ENCODE measurements around the gene TJP3.

TJP3 gene

DNA sequence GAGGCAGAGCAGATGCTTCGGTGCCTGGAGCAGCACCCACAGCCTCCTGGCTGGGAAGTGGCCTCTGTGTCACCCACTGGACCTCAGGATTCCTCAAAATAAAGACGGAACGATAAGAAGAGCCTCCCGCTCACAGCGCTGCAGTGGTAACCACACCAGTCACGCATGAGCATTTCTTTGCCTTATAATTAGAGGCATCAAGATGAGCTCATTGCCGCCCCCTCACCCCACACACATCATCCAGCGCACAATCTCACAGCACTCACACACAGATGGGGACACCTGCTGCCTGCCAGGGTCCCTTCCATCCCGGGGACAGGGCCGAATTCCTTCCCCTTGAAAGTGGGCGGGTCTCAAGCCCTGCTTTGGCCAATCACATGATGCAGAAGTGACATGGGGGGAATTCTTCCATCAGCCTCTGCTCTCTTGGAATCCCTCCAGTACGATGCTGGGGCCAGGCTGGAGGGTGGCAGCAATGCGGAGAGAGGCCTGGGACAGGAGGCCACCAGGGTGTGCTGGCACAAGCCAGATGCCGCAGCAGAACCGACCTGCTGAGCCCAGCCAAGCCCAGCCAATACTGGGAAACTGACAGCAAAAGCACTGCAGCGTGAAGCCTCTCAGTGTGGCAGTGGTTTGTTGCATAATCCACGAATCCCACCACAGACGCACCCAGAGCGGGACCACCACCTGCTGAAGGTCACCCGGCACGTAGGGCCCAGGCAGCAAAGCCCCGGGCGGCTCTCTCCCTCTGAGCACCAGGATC lies 23.9 kb upstream of the TJP3 start:
- 74 to 85% methylated on average over 18 to 19 of the region's 23 CpGs for WGBS, 2 experiments (ENCODE audit: insufficient coverage in 2 of 2)
- peaks cover 15% of the 10 kb centered on the region for H3K9me3 ChIP-seq (ENCODE audit: control insufficient read depth, low read length)
- peaks cover 20% of the 10 kb centered on the region for H3K36me3 ChIP-seq (ENCODE audit: control insufficient read depth, insufficient read depth, low read length)
- no peak overlapping the region for H3K4me3 ChIP-seq (ENCODE audit: extremely low read depth, insufficient read depth, low read length, poor library complexity, severe bottlenecking)
- H3K4me1 ChIP-seq (ENCODE audit: control insufficient read depth, insufficient read depth, low read length, poor library complexity, severe bottlenecking) = peaks cover 20% of the 10 kb centered on the region
- H3K27ac ChIP-seq (ENCODE audit: low read depth, low read length, severe bottlenecking) = peak overlapping the region; percentile 62

DNA sequence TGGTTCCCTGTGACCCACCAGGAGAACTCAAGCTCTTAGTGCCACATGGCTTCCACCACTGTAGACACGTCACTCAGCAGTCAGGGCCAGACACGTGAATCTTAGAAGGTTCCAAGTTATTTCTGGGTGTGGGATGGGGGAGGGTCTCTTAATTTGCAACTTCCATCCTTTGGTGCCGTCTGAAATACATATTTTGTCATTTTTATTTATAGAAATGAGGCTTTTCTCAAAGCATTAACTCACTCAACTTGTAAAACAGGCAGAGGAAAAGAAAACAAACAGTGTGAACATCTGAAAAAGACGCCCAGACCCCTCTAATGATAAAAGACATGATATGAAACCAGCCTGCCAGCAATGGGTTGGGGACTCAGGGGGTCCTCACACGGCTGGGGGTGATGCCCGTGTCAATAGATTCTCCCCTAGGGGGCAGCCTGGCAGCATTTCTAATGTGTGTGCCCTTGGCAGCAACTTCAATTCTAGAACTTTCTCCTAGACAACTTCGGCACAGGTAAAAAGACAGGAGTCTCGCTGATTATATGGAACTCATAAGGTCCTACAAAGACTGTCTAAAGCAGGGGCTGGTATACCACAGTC lies 23.3 kb upstream of the TJP3 start:
- 89 to 95% methylated on average over 4 to 5 of the region's 8 CpGs for WGBS, 2 experiments (ENCODE audit: insufficient coverage in 2 of 2)
- Histone ChIP-seq H3K36me3 (ENCODE audit: control insufficient read depth, insufficient read depth, low read length) (peaks cover 22% of the 10 kb centered on the region), H3K9me3 (ENCODE audit: control insufficient read depth, low read length) (peaks cover 15% of the 10 kb centered on the region), H3K27ac (ENCODE audit: low read depth, low read length, severe bottlenecking) (no peak overlapping the region), H3K4me1 (ENCODE audit: control insufficient read depth, insufficient read depth, low read length, poor library complexity, severe bottlenecking) (peaks cover 20% of the 10 kb centered on the region), H3K4me3 (ENCODE audit: extremely low read depth, insufficient read depth, low read length, poor library complexity, severe bottlenecking) (no peak overlapping the region)

- Histone ChIP-seq H3K36me3 (ENCODE audit: control insufficient read depth, insufficient read depth, low read length) (peaks cover 38% of the 10 kb centered on the region), H3K4me1 (ENCODE audit: control insufficient read depth, insufficient read depth, low read length, poor library complexity, severe bottlenecking) (peaks cover 17% of the 10 kb centered on the region), H3K27ac (ENCODE audit: low read depth, low read length, severe bottlenecking) (no peak overlapping the region), H3K9me3 (ENCODE audit: control insufficient read depth, low read length) (peaks cover 15% of the 10 kb centered on the region), H3K4me3 (ENCODE audit: extremely low read depth, insufficient read depth, low read length, poor library complexity, severe bottlenecking) (no peak overlapping the region)
- 89 to 90% methylated on average over 5 to 8 of the region's 12 CpGs for WGBS, 2 experiments (ENCODE audit: insufficient coverage in 2 of 2)
These were observed 20.8 kb upstream of the TJP3 start for GRCh38 chr19:3687393-3687773.

DNA sequence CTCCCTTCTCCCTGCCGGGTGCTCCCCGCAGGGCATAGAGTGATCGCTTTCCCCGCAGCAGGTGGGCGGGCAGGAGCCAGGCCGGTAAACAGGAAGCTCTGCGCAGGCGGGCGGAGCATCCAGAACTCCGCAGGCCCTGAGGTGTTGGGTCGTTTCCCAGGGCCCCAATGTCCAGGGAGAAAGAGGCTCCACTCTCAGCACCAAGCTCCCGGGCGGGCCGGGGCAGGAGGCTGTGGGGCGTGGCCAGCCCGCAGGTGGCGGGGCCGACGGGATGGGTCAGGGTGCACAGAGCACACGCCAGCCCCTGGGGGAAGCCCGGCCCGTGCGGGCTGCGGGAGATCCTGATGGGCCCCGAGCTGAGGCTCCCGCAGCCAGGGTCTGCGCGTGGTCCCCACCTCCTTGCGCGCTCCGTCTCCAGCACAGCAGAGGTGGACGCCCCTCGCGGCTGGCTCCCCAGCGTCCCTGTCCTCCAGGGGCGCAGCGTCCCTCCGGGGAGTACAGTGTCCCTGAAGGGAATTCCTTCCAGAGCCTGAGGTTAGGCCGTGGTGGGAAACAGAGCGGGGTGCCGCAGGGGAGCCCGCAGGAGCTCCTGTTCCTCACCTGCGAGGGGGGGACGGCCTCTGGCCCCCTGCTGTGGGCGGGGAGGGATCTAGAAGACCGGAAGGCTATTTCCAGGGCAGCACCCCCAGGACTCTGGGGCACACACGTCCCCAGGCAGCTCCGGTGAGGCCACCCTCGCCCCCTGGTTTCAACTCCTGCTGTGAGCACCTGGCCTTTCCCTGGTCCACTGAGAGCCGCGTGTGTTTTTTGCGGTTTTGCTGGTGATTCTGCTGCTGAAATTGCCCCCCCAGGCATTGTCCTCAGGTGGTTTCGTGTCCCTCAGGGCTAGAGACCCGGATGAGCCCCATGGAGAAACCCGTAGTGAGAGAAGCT lies 20.1 kb upstream of the TJP3 start:
- H3K4me3 ChIP-seq (ENCODE audit: extremely low read depth, insufficient read depth, low read length, poor library complexity, severe bottlenecking) = no peak overlapping the region
- peaks cover 41% of the 10 kb centered on the region for H3K36me3 ChIP-seq (ENCODE audit: control insufficient read depth, insufficient read depth, low read length)
- H3K27ac ChIP-seq (ENCODE audit: low read depth, low read length, severe bottlenecking) = no peak overlapping the region
- H3K4me1 ChIP-seq (ENCODE audit: control insufficient read depth, insufficient read depth, low read length, poor library complexity, severe bottlenecking) = peaks cover 14% of the 10 kb centered on the region
- H3K9me3 ChIP-seq (ENCODE audit: control insufficient read depth, low read length) = peaks cover 15% of the 10 kb centered on the region
- 54% methylated on average over 45 to 51 of the region's 55 CpGs for WGBS, 2 experiments (ENCODE audit: insufficient coverage in 2 of 2)

DNA sequence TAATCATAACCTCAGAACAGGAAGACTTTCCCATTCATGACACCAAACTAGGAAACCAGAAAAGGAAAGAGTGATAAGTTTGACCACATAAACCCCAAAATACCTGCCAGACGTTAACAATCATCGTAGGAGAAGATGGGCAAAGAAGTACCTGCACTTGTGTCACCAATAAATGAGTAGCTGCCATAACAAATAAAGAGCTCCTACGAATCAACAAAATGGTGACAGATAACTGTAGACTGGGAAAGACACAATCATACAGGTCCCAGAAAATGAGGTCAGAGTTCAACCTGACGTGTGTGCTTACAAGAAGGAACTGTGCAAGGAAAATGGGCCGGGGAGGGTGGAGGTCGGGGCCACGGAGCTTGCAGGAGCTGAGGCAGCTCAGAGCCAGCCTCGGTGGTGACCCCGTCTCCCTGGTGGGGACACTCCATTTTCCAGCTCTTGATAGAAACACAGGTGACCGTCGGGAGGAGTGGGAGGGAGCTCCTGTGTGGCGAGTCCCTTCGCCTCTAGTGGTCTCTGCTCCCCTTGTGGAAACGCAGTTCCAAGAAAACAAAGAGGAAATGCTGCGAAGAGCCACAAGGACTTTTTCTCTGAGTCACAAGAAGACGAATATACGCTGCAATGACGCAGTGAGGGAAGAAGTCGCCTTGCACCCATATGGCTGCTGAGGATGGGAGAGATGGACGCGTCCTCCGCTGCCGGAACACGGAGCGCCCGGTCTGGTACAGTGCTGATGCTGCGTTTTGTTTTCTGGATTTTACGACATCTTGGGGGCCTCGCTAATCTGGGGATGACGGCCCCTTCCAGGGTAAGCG lies 17.4 kb upstream of the TJP3 start:
- 96 to 97% methylated on average over 29 of the region's 31 CpGs for WGBS, 2 experiments (ENCODE audit: insufficient coverage in 2 of 2)
- H3K36me3 ChIP-seq (ENCODE audit: control insufficient read depth, insufficient read depth, low read length) = peaks cover 33% of the 10 kb centered on the region
- no peak overlapping the region for H3K4me3 ChIP-seq (ENCODE audit: extremely low read depth, insufficient read depth, low read length, poor library complexity, severe bottlenecking)
- H3K4me1 ChIP-seq (ENCODE audit: control insufficient read depth, insufficient read depth, low read length, poor library complexity, severe bottlenecking) = peaks cover 9% of the 10 kb centered on the region
- H3K9me3 ChIP-seq (ENCODE audit: control insufficient read depth, low read length) = peaks cover 2% of the 10 kb centered on the region
- H3K27ac ChIP-seq (ENCODE audit: low read depth, low read length, severe bottlenecking) = no peak overlapping the region

- Histone ChIP-seq H3K36me3 (ENCODE audit: control insufficient read depth, insufficient read depth, low read length) (peaks cover 32% of the 10 kb centered on the region), H3K4me3 (ENCODE audit: extremely low read depth, insufficient read depth, low read length, poor library complexity, severe bottlenecking) (no peak overlapping the region), H3K27ac (ENCODE audit: low read depth, low read length, severe bottlenecking) (no peak overlapping the region), H3K4me1 (ENCODE audit: control insufficient read depth, insufficient read depth, low read length, poor library complexity, severe bottlenecking) (peaks cover 9% of the 10 kb centered on the region), H3K9me3 (ENCODE audit: control insufficient read depth, low read length) (no peaks in the 10 kb centered on the region)
- WGBS, 2 experiments (ENCODE audit: insufficient coverage in 2 of 2) = 92 to 94% methylated on average over 12 to 16 of the region's 16 CpGs
These were observed 16.8 kb upstream of the TJP3 start for GRCh38 chr19:3691372-3691716.

- 94 to 96% methylated on average over 14 to 18 of the region's 18 CpGs for WGBS, 2 experiments (ENCODE audit: insufficient coverage in 2 of 2)
- peaks cover 32% of the 10 kb centered on the region for H3K36me3 ChIP-seq (ENCODE audit: control insufficient read depth, insufficient read depth, low read length)
- H3K4me1 ChIP-seq (ENCODE audit: control insufficient read depth, insufficient read depth, low read length, poor library complexity, severe bottlenecking) = peaks cover 9% of the 10 kb centered on the region
- H3K4me3 ChIP-seq (ENCODE audit: extremely low read depth, insufficient read depth, low read length, poor library complexity, severe bottlenecking) = no peak overlapping the region
- no peaks in the 10 kb centered on the region for H3K9me3 ChIP-seq (ENCODE audit: control insufficient read depth, low read length)
- H3K27ac ChIP-seq (ENCODE audit: low read depth, low read length, severe bottlenecking) = no peak overlapping the region
These were observed 16.5 kb upstream of the TJP3 start for GRCh38 chr19:3691726-3692125.

GRCh38 chr19:3692141-3693024 lies 15.8 kb upstream of the TJP3 start:
- Histone ChIP-seq H3K4me3 (ENCODE audit: extremely low read depth, insufficient read depth, low read length, poor library complexity, severe bottlenecking) (no peak overlapping the region), H3K36me3 (ENCODE audit: control insufficient read depth, insufficient read depth, low read length) (peaks cover 36% of the 10 kb centered on the region), H3K27ac (ENCODE audit: low read depth, low read length, severe bottlenecking) (no peak overlapping the region), H3K9me3 (ENCODE audit: control insufficient read depth, low read length) (no peaks in the 10 kb centered on the region), H3K4me1 (ENCODE audit: control insufficient read depth, insufficient read depth, low read length, poor library complexity, severe bottlenecking) (peaks cover 9% of the 10 kb centered on the region)
- 93 to 96% methylated on average over 19 to 25 of the region's 25 CpGs for WGBS, 2 experiments (ENCODE audit: insufficient coverage in 2 of 2)

- H3K27ac ChIP-seq (ENCODE audit: low read depth, low read length, severe bottlenecking) = no peak overlapping the region
- no peak overlapping the region for H3K4me3 ChIP-seq (ENCODE audit: extremely low read depth, insufficient read depth, low read length, poor library complexity, severe bottlenecking)
- peaks cover 2% of the 10 kb centered on the region for H3K4me1 ChIP-seq (ENCODE audit: control insufficient read depth, insufficient read depth, low read length, poor library complexity, severe bottlenecking)
- no peaks in the 10 kb centered on the region for H3K9me3 ChIP-seq (ENCODE audit: control insufficient read depth, low read length)
- WGBS, 2 experiments (ENCODE audit: insufficient coverage in 2 of 2) = 97% methylated on average over 30 to 32 of the region's 34 CpGs
- peaks cover 36% of the 10 kb centered on the region for H3K36me3 ChIP-seq (ENCODE audit: control insufficient read depth, insufficient read depth, low read length)
These were observed 14.9 kb upstream of the TJP3 start for GRCh38 chr19:3693025-3693925.

Measured in mesodermal cell (in vitro differentiated cells).